B cell (primary cell): ENCODE results near the gene TRIM54. TPM values are rescaled to one million over a fixed set of nuclear protein-coding genes. Genes with fewer than 3 reads are reported as not detected.

Source experiments
- ATAC-seq: fragments of 200-7000 bp; cut with Tn5 transposase; one replicate; pipeline ENCODE4 v1.10.0; 2021; ENCODE audit warnings: low read depth, mild to moderate bottlenecking, moderate number of reproducible peaks, moderate library complexity
- CTCF ChIA-PET: fragments of 350-600 bp; sonication (Branson Sonifier 250); formaldehyde crosslinking; loops from one replicate; lab custom pipeline; 2021; ENCODE audit warnings: antibody characterized with exemption, inconsistent platforms; lab: Charles Lee
- POLR2A ChIA-PET: fragments of 350-600 bp; sonication (Branson Sonifier 250); formaldehyde crosslinking; loops from one replicate; lab custom pipeline; 2021; ENCODE audit warnings: antibody characterized with exemption; lab: Charles Lee
- DNase-seq: peaks from one replicate; pipeline ENCODE4 v3.0.0; 2013
- H2AFZ ChIP-seq: 2 replicates; pipeline ENCODE4 v1.6.1; 2012; ENCODE audit warnings: mild to moderate bottlenecking, low read depth, low read length; ENCODE audit not compliant: insufficient read depth, poor library complexity, severe bottlenecking
- H3K27ac ChIP-seq, 2 donors: 1 replicate in 1 of 2; 2 replicates in 1 of 2; pipeline ENCODE4 v1.5.1; 2012 to 2013; ENCODE audit warnings: low read length in 2 of 2, mild to moderate bottlenecking in 2 of 2, moderate library complexity in 1 of 2
- H3K27me3 ChIP-seq, 4 experiments: fragments of 200-600 bp in 1 of 4; sonication (generic) in 1 of 4; replicated peaks in 1 of 4; 1 replicate in 2 of 4; 2 replicates in 2 of 4; pipeline versions ENCODE4 v1.6.1 to v1.7.0; 2013 to 2016; ENCODE audit warnings: low read length in 3 of 4, mild to moderate bottlenecking in 2 of 4, mixed read lengths in 1 of 4, moderate library complexity in 1 of 4; ENCODE audit not compliant: insufficient read depth in 4 of 4, control insufficient read depth in 3 of 4; ENCODE audit errors: control extremely low read depth in 1 of 4
- H3K36me3 ChIP-seq, 2 experiments: replicated peaks in 1 of 2; 1 replicate in 1 of 2; 2 replicates in 1 of 2; pipeline versions ENCODE4 v1.6.1 to v1.7.1; 2013; ENCODE audit warnings: low read length in 1 of 2; ENCODE audit not compliant: insufficient read depth in 2 of 2, control insufficient read depth in 1 of 2; ENCODE audit errors: control extremely low read depth in 1 of 2, extremely low read depth in 1 of 2
- H3K4me1 ChIP-seq, 2 donors: fragments of 200-600 bp in 1 of 2; sonication (generic) in 1 of 2; 1 replicate in 1 of 2; 2 replicates in 1 of 2; pipeline versions ENCODE4 v1.5.1 to v1.6.1; 2013 to 2017; ENCODE audit warnings: low read length in 2 of 2; ENCODE audit not compliant: control insufficient read depth in 2 of 2, insufficient read depth in 2 of 2
- H3K4me2 ChIP-seq: replicated peaks from 2 replicates; pipeline ENCODE3; 2012; ENCODE audit warnings: mild to moderate bottlenecking, low read depth, low read length; ENCODE audit not compliant: poor library complexity, severe bottlenecking
- H3K4me3 ChIP-seq, 5 experiments: fragments of 200-600 bp in 1 of 5; sonication (generic) in 1 of 5; 1 replicate in 3 of 5; 2 replicates in 2 of 5; pipeline versions ENCODE4 v1.5.1 to v1.7.0; 2011 to 2016; ENCODE audit warnings: low read length in 4 of 5, mild to moderate bottlenecking in 4 of 5, low read depth in 2 of 5, control low read depth in 1 of 5, moderate library complexity in 1 of 5; ENCODE audit not compliant: insufficient read depth in 1 of 5; ENCODE audit errors: control extremely low read depth in 1 of 5, extremely low read depth in 1 of 5
- H3K79me2 ChIP-seq: fragments of 200-600 bp; sonication (generic); one replicate; pipeline ENCODE4 v1.6.0; 2016; ENCODE audit warnings: low read length; ENCODE audit not compliant: control insufficient read depth, insufficient read depth
- H3K9ac ChIP-seq: fragments of 200-600 bp; sonication (generic); 2 replicates; pipeline ENCODE4 v1.6.1; 2017; ENCODE audit warnings: mild to moderate bottlenecking, low read length, moderate library complexity
- H3K9me3 ChIP-seq, 3 donors: one replicate each; pipeline versions ENCODE4 v1.6.1 to v1.7.1; 2013; ENCODE audit warnings: low read length in 2 of 3; ENCODE audit not compliant: control insufficient read depth in 2 of 3, insufficient read depth in 1 of 3; ENCODE audit errors: control extremely low read depth in 1 of 3
- H4K20me1 ChIP-seq: 2 replicates; pipeline ENCODE4 v1.6.0; 2012; ENCODE audit warnings: mild to moderate bottlenecking, low read length; ENCODE audit not compliant: insufficient read depth, control insufficient read depth, poor library complexity, severe bottlenecking
- H3K27ac Mint-ChIP-seq: one replicate; pipeline ENCODE4 v1.8.0; 2021; ENCODE audit warnings: mixed read lengths
- H3K27me3 Mint-ChIP-seq: one replicate; pipeline ENCODE4 v1.8.0; 2021; ENCODE audit warnings: mixed read lengths
- H3K4me1 Mint-ChIP-seq: one replicate; pipeline ENCODE4 v1.8.0; 2021; ENCODE audit warnings: mixed read lengths
- H3K4me3 Mint-ChIP-seq: one replicate; pipeline ENCODE4 v1.8.0; 2021; ENCODE audit warnings: mixed read lengths
- H3K9me3 Mint-ChIP-seq: one replicate; pipeline ENCODE4 v1.8.0; 2022; ENCODE audit warnings: mixed read lengths; ENCODE audit not compliant: insufficient read depth
- CTCF ChIP-seq: fragments of 200-600 bp; IDR thresholded peaks from one replicate; pipeline ENCODE4 v1.8.0; 2022; ENCODE audit warnings: antibody characterized with exemption, mild to moderate bottlenecking
- EZH2 ChIP-seq: IDR thresholded peaks from 2 replicates; pipeline ENCODE4 v1.6.1; 2012; ENCODE audit warnings: borderline replicate concordance, low read depth, mild to moderate bottlenecking, moderate library complexity, low read length; ENCODE audit not compliant: insufficient read depth, poor library complexity, severe bottlenecking
- WGBS: methylation state at CpG from one replicate; pipeline ENCODE4 v1.1.5; 2013; ENCODE audit warnings: missing lambda C conversion rate; ENCODE audit not compliant: insufficient coverage; 5-methylcytosine and 5-hydroxymethylcytosine counted together
- intact Hi-C: fragments of 100-400 bp; cut with micrococcal nuclease; formaldehyde crosslinking; loops from one replicate; pipeline ENCODE4 v1.10.0; 2022
- polyA plus RNA-seq: library from polyadenylated mRNA; depleted of rRNA; stranded (reverse); fragments of >200 nt; gene quantifications from 2 replicates; pipeline ENCODE4 v1.2.3, GENCODE V29; 2012
- total RNA-seq, 2 donors: library from RNA; stranded (reverse); fragments of 120-200 nt in 1 of 2; gene quantifications; 1 replicate in 1 of 2; 2 replicates in 1 of 2; pipeline versions ENCODE4 v1.2.3 to v1.2.4, GENCODE V29; 2013 to 2022

TRIM54 gene
- total and polyA plus RNA-seq, 2 donors (not counting 1 experiment from before 2014, with no cell fraction given) = not detected

- Histone ChIP-seq H3K4me3 (peak overlapping the region; percentile 64 to 90 (median 82)), H3K79me2 (peaks cover 65% of the 10 kb centered on the region), H3K27ac (peak overlapping the region; percentile 86 to 88), H3K36me3 (no peaks in the 10 kb centered on the region), H3K27me3 (no peaks in the 10 kb centered on the region), H3K4me2 (peak overlapping the region; percentile 95), H3K4me1 (peaks cover 18 to 25% of the 10 kb centered on the region in 2 donors), H2AFZ (peak overlapping the region; percentile 98), H3K9me3 (no peaks in the 10 kb centered on the region), H3K9ac (peak overlapping the region; percentile 78), H4K20me1 (peaks cover 22% of the 10 kb centered on the region)
- TF ChIP-seq CTCF (no peak), EZH2 (no peak)
- H3K4me1 Mint-ChIP-seq = peaks cover 50% of the 10 kb centered on the region
- H3K4me3 Mint-ChIP-seq = peak overlapping the region; percentile 97
- DNase-seq = no peak
- H3K27me3 Mint-ChIP-seq = no peaks in the 10 kb centered on the region
- ChIA-PET CTCF (interaction anchor here (1.0 to 2.0 kb wide), 3 partner anchors 13 to 53 kb away, joined by 4 to 14 read pairs (median 8); partner anchors contain the start of genes EIF2B4, PPM1G and SNX17), POLR2A (interaction anchor here (0.6 to 2.9 kb wide), 4 partner anchors 15 to 144 kb away, joined by 4 to 34 read pairs (median 7); partner anchors contain the start of genes ATRAID, EIF2B4, MPV17 and SLC5A6)
- no peaks in the 10 kb centered on the region for H3K9me3 Mint-ChIP-seq
- 0% methylated on average over 12 of the region's 12 CpGs for WGBS
- peak overlapping the region; percentile 99 for H3K27ac Mint-ChIP-seq
- no peak for ATAC-seq
- intact Hi-C loops = loop anchor here (1.0 to 5.0 kb wide), 8 partner anchors 14 to 1396 kb away; partner anchors contain the start of genes CAD, EIF2B4, MPV17 and NRBP1
These were observed 73.8 kb downstream of the TRIM54 start for GRCh38 chr2:27356056-27356381.
